HG03460 (cell line): Measurements from ENCODE around the gene CNOT8.

Experiments used
- ATAC-seq: cut with Tn5 transposase; IDR thresholded peaks from one replicate; pipeline ENCODE4 v1.9.1; 2021; ENCODE audit not compliant: unreplicated experiment

CNOT8 gene

DNA sequence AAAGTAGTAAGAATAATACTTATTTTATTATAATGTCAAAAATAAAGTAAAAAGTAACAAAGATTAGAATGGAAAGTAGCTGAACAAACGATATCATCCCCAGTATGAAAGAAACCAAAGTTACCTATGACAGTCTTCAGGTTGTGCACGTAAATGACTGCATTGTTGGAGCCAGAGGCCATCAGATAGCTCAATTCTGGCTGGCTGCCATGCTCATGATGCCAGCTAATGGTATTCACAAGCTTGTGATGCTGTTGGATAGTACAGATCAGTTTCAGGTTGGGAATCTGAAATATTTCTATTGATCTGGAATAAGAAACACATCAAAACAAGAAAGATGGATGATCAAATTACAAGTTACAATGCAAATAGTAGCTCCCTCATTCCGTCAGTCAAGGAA is 58.4 kb downstream of the CNOT8 start:
- no peak for ATAC-seq

DNA sequence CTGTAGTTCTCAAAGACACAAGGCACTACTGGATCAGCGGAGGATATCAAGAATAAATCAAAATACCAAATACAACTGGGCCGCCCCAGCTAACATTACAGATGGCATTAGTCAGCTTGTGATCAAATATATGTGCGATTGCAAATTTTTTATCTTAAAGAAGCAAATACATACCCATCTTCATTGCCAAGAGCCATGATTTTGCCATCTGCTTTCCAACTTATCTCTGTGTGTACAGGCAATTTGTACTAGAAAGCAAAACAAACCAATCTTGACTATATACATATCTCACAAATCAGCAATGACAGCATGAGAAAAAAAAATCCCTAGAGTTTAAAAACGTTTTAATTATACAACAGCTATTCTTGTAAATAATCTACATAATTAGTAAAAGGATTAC is 59.3 kb downstream of the CNOT8 start:
- no peak for ATAC-seq

DNA sequence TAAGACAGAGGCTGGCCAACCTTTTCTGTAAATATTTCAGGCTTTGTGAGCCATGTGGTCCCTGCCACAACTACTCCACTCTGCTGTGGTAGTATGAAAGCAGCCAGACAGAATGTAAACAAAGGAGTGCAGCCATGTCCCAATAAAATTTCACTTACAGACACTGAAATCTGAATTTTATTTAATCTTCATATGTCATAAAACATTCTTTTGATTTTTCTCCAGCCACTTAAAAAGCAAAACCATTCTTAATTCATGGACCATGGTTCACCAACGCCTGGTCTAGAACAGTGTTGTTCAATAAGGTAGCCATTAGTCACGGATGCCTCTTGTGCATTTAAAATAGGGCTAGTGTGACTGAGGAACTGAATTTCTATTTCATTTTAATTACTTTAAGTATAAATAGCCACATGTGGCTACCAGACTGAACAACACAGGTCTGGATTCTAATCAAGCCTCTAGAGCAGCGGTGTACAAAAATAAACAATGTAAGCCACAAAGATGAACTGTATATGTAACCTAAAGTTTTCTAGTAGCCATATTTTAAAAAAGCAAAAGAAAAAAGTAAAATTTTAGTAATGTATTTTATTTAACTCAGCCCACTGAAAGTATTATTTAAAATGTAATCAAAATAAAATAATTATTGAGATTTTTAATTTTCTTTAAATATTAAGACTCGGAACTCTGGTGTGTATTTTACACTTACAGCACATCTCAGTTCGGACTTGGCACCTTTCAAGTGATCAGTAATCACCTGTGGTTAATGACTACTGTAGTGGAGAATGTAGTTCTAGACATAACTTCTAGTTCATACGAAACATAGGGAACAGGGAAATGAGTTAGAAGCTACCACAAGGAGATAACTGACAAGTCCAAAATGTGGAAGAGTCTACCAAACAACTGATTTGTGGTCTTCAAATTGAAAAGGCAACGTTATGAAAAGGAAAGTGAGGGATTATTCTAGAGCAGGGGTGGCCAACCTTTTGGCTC is 65.3 kb downstream of the CNOT8 start:
- no peak for ATAC-seq
